Panc1 (cell line): ENCODE data around the gene MARCHF3. TPM values are rescaled to one million over a fixed set of nuclear protein-coding genes. Genes with fewer than 3 reads are reported as not detected.
"Not testable (repeated sequence)": the region's sequence is repeated elsewhere in the genome, so short reads cannot be mapped to it uniquely, and the experiment has no call there.

ENCODE experiments used
- ATAC-seq: fragments of 200-7000 bp; cut with Tn5 transposase; 2 replicates; pipeline ENCODE4 v1.9.1; 2020; ENCODE audit warnings: mild to moderate bottlenecking, moderate library complexity
- BruUV-seq: library from RNA; stranded (reverse); fragments of 400-500 nt; replicated peaks from 2 replicates; lab custom pipeline; 2021; lab: Mats Ljungman, UMichigan
- CTCF ChIA-PET: fragments of 300-600 bp; sonication (Branson Sonifier 250); formaldehyde crosslinking; loops from one replicate; lab custom pipeline; 2022; ENCODE audit warnings: antibody characterized with exemption; lab: Charles Lee
- POLR2A ChIA-PET: fragments of 300-600 bp; sonication (Branson Sonifier 250); formaldehyde crosslinking; loops from one replicate; lab custom pipeline; 2022; ENCODE audit warnings: antibody characterized with exemption; lab: Charles Lee
- DNase-seq: peaks from one replicate; pipeline ENCODE4 v3.0.0-alpha.2; 2010; ENCODE audit warnings: low read depth, low spot score
- H3K27ac ChIP-seq: 2 replicates; pipeline ENCODE4 v1.5.1; 2011; ENCODE audit warnings: mild to moderate bottlenecking, low read length, inconsistent platforms
- H3K27me3 ChIP-seq: fragments of 200-500 bp; sonication (Bioruptor generic); 2 replicates; pipeline ENCODE4 v1.6.0; 2014; ENCODE audit warnings: low read length, inconsistent platforms; ENCODE audit not compliant: control insufficient read depth, insufficient read depth
- H3K36me3 ChIP-seq: fragments of 200-500 bp; sonication (Bioruptor generic); 2 replicates; pipeline ENCODE4 v1.5.1; 2014; ENCODE audit warnings: inconsistent platforms, mild to moderate bottlenecking, low read length, moderate library complexity; ENCODE audit not compliant: control insufficient read depth, insufficient read depth
- H3K4me1 ChIP-seq: 2 replicates; pipeline ENCODE4 v1.5.1; 2011; ENCODE audit warnings: inconsistent platforms, mild to moderate bottlenecking, low read length, moderate library complexity; ENCODE audit not compliant: control insufficient read depth, insufficient read depth
- H3K4me3 ChIP-seq, 2 experiments: 2 replicates each; pipeline ENCODE4 v1.5.1; 2011 to 2012; ENCODE audit warnings: low read depth in 2 of 2, low read length in 2 of 2, mild to moderate bottlenecking in 2 of 2, inconsistent platforms in 1 of 2, moderate library complexity in 1 of 2
- H3K9me3 ChIP-seq: fragments of 200-500 bp; sonication (Bioruptor generic); 2 replicates; pipeline ENCODE4 v1.5.1; 2014; ENCODE audit warnings: low read depth, mild to moderate bottlenecking, inconsistent platforms, low read length, moderate library complexity; ENCODE audit not compliant: control insufficient read depth, insufficient read depth
- CTCF ChIP-seq: fragments of 450-650 bp; IDR thresholded peaks from 2 replicates; pipeline ENCODE4 v1.5.1; 2017; ENCODE audit warnings: mild to moderate bottlenecking
- POLR2AphosphoS5 ChIP-seq: IDR thresholded peaks from 2 replicates; pipeline ENCODE4 v1.6.1; 2012; ENCODE audit warnings: mild to moderate bottlenecking, low read depth, low read length, moderate library complexity
- REST ChIP-seq, 2 experiments: IDR thresholded peaks; 2 replicates each; pipeline ENCODE4 v1.6.1; 2011 to 2012; ENCODE audit warnings: low read depth in 2 of 2, control low read depth in 1 of 2, low read length in 1 of 2, mild to moderate bottlenecking in 1 of 2, moderate library complexity in 1 of 2; ENCODE audit not compliant: insufficient read depth in 1 of 2
- SIN3A ChIP-seq: IDR thresholded peaks from 2 replicates; pipeline ENCODE4 v1.6.1; 2012; ENCODE audit warnings: low read depth, mild to moderate bottlenecking, low read length, moderate library complexity, borderline replicate concordance; ENCODE audit not compliant: insufficient read depth
- TCF7L2 ChIP-seq: IDR thresholded peaks from 2 replicates; pipeline ENCODE4 v1.6.1; 2011; ENCODE audit warnings: mild to moderate bottlenecking, low read depth, low read length, inconsistent platforms
- in situ Hi-C: cut with HindIII; loops from 2 replicates; pipeline ENCODE4 v1.10.0; 2016; ENCODE audit warnings: low sequenced_read_pairs, low pct_unique_long_range_greater_than_20kb
- intact Hi-C: fragments of 100-400 bp; cut with micrococcal nuclease; formaldehyde crosslinking; loops from one replicate; pipeline ENCODE4 v1.10.0; 2022; ENCODE audit not compliant: unreplicated experiment
- total RNA-seq: library from RNA; stranded (reverse); gene quantifications from one replicate; pipeline ENCODE4 v1.2.1, GENCODE V29; 2021; ENCODE audit not compliant: unreplicated experiment

The MARCHF3 gene
- total RNA-seq, 1 experiment from 2014 or later, result 3.0 TPM

- ChIA-PET CTCF (no interaction called here), POLR2A (no interaction called here)
- intact Hi-C loops, result no loop called here
- DNase-seq (no peak), ATAC-seq (no peak)
- no peak overlapping the region for H3K27ac ChIP-seq
- H3K9me3 ChIP-seq, result no peaks in the 10 kb centered on the region
- H3K27me3 ChIP-seq, result no peaks in the 10 kb centered on the region
- no peaks in the 10 kb centered on the region for H3K4me1 ChIP-seq
- no peaks in the 10 kb centered on the region for H3K36me3 ChIP-seq
- in situ Hi-C loops, result no loop called here
- H3K4me3 ChIP-seq, result no peak overlapping the region
- TF ChIP-seq CTCF (no peak), TCF7L2 (no peak), POLR2AphosphoS5 (no peak), SIN3A (no peak), REST (IDR thresholded peaks at IDR 0.05; ENCODE audit: insufficient read depth in 1 of 2, low read depth in 2 of 2, low read length in 1 of 2) (no peak)
- BruUV-seq, result no TSS peak
These were observed 183.5 kb downstream of the MARCHF3 start for GRCh38 chr5:126846744-126847455.

- Histone ChIP-seq H3K36me3 (no peaks in the 10 kb centered on the region), H3K27ac (no peak overlapping the region), H3K4me3 (no peak overlapping the region), H3K4me1 (no peaks in the 10 kb centered on the region), H3K9me3 (no peaks in the 10 kb centered on the region), H3K27me3 (no peaks in the 10 kb centered on the region)
- no peak for ATAC-seq
- ChIA-PET POLR2A (no interaction called here), CTCF (no interaction called here)
- DNase-seq, result no peak
- BruUV-seq, result no TSS peak
- intact Hi-C loops (no loop called here), in situ Hi-C loops (no loop called here)
- TF ChIP-seq CTCF (no peak), REST (IDR thresholded peaks at IDR 0.05; ENCODE audit: insufficient read depth in 1 of 2, low read depth in 2 of 2, low read length in 1 of 2) (no peak), TCF7L2 (no peak), SIN3A (no peak), POLR2AphosphoS5 (no peak)
These were observed 184.0 kb downstream of the MARCHF3 start for GRCh38 chr5:126846344-126846743.

- intact Hi-C loops, H3K4me3 ChIP-seq, BruUV-seq, H3K27me3 ChIP-seq, POLR2A ChIA-PET, H3K4me1 ChIP-seq, in situ Hi-C loops, H3K9me3 ChIP-seq, DNase-seq, H3K36me3 ChIP-seq, H3K27ac ChIP-seq: not testable (repeated sequence)
- peak; percentile 66 for ATAC-seq
- CTCF ChIA-PET, result interaction anchor here (0.6 kb wide), 1 partner anchor 332 kb away, joined by 3 read pairs; no protein-coding TSS in a partner anchor
These were observed 184.8 kb downstream of the MARCHF3 start for GRCh38 chr5:126845470-126846070.
